Kidney tubule cell (primary cell): ENCODE measurements around the gene SLX4IP.

ENCODE experiments used
- DNase-seq: peaks from one replicate; pipeline ENCODE4 v3.0.0-alpha.2; 2018; ENCODE audit warnings: low spot score

SLX4IP gene

DNA sequence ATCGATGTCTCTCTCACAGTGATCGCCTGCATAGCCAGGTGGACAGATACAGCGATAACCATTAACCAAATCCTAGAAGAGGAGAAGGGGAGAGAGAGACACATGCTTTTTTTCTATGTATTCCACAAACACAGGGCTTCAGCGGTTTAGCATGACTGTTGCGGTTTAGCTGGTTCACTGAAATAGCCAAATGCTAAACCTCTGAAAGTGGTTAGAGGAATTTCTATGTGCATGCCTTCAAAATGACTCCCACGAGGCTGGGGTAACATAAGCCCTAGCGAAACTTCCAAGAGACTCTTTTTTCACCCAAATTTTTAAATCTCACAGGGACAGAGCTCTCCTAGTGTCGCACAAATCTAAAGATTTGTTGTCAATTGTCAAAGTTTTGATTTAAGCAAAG lies 213.5 kb downstream of the SLX4IP start:
- DNase-seq, result peak; percentile 47

DNA sequence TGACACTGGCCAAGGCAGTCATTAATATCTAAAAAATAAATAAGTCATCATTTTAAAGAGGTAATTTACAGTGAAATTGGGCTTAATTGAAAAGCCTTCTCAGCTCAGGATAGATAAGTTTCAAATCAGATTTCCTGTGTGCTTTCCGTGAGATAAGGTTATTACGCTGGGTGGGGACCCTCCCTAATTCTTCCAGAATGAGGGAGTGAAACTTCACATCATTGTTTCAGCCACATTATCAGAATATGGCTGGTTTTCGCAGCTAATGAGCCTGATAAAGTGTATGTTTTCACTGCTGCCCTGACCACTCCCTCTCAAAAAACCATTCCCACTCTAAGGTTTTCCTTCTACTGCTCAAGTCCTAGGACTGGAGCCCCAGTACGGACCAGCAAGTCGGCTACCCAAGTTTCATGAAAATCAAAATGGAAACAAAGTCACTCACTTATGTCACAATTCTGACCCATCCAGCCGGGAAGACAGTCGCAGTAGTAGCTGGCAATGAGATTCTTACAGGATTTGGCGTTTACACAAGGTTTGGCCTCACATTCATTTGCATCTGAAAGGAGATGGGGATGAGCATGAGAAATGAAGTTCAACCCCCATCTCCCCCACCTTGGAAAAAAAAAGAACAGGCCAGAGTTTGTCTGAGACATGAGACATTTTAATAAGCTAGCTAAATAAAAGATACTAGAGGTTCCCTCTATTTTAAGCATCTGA lies 214.1 kb downstream of the SLX4IP start:
- no peak for DNase-seq

GRCh38 chr20:10649797-10650160 lies 214.7 kb downstream of the SLX4IP start:
- peak; percentile 78 for DNase-seq

- peak; percentile 43 for DNase-seq
Measured at GRCh38 chr20:10651227-10651990, 216.3 kb downstream of the SLX4IP start.

DNA sequence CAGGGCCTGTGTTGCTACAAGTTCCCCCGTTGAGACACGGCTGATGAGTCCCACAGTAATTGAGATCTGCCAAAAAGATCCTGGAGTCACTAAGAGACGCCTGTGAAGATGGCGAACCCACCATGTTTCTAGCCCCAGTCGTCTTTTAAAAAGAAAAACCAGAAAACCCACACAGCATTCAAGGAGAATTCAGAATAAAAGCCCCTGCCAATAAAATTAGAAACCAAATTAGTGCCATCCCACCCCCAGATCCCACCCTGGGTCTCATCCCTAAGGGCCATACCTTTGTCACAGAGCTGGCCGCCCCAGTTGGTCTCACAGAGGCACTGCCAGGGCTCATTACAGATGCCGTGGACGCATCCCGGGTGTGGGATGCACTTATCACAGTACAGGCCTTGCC lies 217.1 kb downstream of the SLX4IP start:
- DNase-seq, result no peak

GRCh38 chr20:10652660-10653261 lies 217.7 kb downstream of the SLX4IP start:
- no peak for DNase-seq

DNA sequence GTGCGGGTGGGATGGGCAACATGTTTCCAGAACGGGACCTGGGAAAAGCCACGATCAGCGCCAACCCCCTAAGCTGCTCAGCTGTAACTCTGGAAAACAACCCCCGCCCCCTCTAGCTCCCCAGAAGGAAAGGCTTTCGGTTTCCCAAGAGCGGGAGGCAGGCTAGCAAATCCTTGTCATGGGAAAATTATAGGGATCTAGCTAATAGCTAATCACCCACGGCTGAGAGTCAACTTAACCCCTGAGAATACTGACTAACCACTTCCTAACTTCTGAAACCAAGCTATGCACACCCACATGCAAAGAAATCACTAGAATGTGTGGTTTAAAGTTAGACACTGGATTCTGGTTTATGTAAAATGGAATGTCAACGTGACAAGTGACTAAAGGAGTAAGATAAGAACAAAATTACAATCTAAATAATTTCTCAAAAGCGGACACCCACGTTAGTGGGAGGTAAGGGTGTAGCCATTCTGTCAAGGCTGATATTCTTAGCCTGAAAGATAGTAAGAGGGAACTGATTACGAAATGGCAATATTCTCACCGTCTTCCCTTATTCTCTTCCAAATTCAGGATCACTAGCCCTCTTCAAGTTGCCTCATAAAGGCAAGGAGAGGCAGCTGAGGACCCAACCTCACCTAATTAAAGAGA lies 218.6 kb downstream of the SLX4IP start:
- peak; percentile 75 for DNase-seq

DNA sequence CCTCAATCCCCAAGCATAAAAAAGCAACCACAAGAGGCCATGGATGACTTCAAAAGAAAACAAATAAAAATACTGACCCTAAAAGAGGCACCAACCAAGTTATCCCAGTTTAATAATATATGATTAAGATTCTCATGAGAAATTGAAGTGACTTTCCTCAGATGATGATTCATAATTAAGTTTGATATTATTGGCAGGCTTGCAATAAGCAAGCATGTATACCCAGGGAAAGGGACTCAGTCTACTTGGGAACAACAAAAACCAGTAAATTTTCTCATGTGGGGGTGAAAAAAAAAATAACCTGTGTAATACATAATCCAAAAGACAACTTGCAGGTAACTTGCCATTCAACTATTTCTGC lies 219.1 kb downstream of the SLX4IP start:
- DNase-seq, result no peak

DNA sequence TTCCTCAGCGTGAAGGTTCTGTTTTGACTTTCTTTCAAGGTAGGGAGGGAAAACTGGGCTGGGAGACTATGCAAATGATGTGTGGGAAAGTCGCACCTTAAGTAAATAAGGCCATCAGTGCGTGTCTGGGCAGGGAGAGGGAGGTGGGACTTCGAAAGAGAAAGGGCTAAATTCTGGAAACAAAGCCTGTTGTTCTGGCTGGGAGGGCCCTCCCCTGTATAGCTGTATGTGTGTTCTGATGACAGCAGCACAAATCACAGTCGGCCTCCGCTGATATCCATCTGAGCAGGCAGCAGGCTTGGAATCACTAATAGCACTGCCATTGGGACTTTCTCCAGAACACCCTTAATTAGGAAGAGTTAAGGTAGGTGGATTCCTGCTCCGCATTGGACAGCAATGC lies 219.5 kb downstream of the SLX4IP start:
- peak; percentile 71 for DNase-seq

DNA sequence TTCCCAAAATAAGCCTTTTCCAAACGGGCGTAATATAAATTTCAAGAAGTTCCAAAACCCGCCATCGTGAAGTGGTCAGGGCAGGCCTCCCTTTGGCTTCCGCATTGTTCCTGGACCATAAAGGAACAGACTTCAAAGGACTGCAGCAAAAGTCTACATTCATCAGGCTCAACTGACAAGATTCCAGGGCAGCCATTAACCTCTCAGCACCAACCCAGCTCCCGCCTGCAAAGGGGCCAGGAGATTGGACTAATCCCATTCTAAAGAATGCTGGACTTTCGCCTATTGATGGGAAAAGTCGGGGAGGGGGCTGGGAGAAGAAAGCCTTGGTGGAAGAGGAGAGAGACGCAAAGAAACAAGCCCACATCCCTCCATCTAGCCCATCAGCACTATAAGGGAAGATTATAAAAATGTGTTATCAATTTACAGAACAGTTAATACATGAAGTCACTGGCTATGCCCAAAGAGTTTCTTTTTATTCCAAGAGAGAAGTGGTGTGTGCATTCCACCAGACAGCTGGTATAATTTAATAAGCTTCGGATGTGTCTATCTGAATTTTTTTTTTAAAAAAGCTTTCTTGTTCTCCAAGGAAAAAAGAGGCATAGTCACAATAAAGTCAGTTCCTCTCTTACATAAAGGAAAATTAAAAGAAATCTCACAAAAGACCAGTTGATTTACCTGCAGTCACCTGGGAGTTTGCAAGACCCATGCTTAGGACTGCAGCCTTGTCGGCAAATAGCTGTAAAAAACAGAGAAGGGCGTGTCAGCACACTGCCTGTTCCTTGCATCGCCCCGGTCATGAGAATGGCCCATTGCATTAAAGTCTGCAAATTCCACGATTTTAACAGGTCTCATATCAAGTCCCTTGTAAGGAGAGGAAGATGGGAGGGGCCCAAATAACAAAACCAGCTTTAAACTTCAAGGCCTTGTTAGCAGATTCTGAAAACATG lies 220.9 kb downstream of the SLX4IP start:
- DNase-seq, result no peak

GRCh38 chr20:10657453-10657852 lies 222.3 kb downstream of the SLX4IP start:
- no peak for DNase-seq

GRCh38 chr20:10658051-10658823 lies 223.1 kb downstream of the SLX4IP start:
- DNase-seq, result peak; percentile 79

DNA sequence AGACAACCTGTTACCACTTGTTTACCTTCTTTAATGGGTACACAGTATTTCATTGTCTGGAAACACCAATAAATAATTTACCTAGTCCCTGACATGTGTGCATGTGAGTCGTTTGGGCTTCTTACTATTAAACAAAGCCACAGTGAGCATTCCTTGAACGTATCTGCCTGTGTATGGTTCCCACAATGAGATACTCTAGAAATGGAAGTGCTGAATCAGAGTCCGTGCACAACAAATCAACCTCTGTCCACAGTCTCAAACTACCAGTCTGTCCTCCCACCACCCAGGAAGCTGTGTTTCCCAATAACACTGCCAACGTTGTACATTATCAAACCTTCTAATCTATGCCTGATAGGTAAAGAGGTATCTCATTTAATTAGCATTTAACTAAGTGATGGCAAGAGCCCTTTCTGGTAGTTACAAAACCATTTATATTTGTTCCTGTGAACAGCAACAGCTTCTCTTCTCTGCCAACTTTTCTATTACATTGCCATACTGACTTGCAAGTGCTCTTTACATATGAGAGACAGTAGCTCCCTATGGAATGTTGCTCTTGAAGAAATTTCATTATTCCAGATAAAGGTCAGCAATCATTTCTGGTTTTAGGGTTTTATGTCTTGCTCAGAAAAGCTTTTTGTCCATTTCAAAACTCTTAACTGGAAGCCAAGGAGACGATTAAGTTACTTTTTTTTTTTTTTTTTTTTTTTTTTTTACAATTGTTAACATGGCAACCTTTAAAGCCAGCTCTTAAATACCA lies 223.9 kb downstream of the SLX4IP start:
- DNase-seq, result peak; percentile 73

DNA sequence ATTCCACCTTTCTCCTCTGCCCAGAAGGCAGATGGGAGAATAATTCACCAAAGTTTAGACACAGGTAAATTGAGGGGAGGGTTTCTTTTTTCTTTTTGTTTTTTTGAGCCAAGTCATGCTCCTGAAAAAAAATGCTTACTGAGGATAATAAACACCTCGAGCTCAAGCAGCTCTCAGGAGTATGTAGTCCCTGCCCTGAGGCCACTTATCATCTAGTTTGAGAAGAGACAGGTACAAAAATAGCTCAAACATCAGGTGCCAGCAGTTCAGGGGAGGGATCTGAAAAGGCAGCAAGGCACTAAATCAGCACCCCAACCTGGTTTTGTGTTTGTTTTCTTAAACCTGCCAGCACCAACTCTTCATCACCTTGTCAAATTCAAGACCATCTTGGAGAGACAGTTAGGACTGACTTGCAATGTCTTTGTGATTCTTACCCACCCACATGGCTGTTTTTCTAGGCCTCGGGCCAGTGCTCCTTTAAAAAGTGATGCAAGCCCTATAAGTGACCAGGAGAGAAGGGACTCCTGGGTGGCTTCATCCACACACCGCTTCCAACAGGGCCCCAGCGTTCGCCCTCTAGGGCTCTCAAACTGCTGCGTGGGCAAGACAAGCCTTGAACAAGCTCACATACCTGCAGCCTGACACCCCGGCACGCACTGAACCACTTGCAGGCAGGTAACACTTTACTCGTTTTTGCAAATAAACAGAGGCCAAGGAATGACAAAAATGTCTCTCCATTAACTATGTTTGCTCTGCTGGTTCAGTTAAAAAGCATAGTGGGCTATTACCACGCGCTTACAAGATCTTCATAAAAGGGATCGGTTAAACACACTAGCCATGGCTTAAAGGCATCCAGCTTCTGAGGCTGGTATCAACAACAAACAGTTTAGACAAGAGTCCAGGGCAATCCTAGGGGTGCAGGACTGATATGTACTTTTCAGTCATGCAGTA lies 224.8 kb downstream of the SLX4IP start:
- peak; percentile 52 for DNase-seq

DNA sequence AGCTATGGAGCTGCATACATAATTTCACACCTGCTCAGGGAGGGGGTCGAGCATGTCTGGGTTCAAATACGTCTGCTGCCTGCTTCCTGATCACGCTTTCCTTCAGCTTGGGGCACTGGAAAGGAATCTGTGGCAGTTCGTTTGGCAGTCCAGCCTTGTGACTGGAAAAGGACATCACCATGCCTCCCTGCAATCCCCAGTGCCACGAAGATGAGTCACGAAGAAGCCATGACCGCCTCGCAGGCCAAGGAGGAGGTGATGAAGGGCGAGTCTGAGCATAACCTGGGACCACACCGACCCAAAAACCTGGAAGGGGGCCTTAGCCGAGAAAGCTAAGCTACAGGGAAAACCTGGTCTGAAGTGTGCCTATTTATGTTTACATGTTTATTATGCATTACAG lies 225.6 kb downstream of the SLX4IP start:
- DNase-seq, result peak; percentile 79

DNA sequence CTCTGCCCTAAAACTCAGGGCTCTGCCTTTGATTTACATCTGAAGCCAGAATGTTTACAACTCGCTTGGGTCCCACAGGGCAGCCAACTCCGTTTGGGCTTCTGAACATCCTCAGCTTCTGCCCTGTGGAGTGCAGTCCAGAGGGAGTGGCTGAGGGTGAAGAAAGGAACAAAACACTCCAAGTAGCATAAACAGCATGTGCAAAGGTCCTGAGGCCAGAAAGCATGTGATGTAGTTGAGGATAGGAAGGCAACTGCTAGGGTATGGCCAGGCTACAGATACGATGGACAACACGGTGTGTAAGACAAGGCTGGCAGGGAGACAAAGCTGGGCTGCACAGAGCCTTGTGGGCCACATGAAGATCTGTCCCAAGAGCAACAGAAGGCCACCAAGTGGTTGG lies 226.2 kb downstream of the SLX4IP start:
- no peak for DNase-seq

DNA sequence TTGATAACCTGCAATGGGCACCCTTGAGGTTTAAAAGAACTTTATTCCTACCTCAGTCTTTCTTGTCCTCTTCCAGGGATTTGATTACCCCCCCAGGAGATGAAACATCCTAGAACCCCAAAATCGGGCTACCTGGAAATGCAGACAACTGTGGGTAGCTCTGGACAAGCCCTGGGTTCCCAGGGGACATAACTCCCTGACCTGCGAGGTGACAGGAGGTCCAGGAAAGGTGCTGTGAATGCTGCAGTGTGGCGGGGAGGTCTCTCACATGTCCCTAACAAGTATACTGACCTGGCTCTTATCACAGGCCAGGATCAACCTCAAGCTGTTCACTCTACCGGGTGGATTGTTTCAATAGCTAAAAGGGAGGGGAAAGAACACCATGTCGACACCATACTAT lies 227.0 kb downstream of the SLX4IP start:
- DNase-seq, result no peak

DNA sequence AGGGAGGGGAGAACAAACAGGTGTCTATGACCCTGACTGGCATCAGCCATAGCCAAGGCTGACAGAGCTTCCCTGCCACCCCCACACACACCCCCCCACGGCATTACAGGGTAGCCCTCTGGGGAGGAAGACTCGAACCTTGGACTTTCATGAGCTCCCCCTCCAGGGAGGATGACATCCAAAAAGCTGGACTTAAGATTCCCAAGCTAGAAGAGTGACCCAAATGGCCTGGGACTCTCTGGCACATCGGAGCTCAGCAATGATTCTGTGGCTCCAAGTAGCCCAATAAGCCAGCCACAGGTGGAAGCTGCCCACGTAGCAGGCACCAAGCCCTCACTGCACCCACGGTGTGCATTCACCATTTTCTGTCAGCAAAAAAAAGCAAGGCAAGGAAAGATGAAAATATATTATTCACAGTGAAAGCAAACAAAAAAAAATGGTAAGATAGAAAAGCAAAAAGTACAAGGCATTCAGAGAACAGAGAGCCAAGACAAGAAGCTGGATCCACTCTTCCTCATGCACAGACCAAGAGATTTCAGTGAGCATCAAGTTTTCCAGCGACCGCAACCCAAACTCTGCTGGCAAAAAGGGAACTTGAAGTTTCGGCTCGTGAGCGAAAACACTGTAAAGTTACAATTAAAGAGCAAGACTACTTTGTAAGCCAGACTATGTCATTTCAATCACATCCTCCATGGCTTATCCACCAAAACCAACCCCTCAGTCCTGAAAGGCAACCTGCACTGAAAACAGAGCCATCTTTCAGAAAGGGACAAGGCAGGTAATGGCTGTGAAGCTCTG lies 227.8 kb downstream of the SLX4IP start:
- no peak for DNase-seq
